PC-3 (cell line): Measurements from ENCODE around the gene ABCC8. TPM values are rescaled to one million over a fixed set of nuclear protein-coding genes. Genes with fewer than 3 reads are reported as not detected.

Experiments used
- ATAC-seq: fragments of 200-7000 bp; cut with Tn5 transposase; 2 replicates; pipeline ENCODE4 v1.9.1; 2020; ENCODE audit warnings: mild to moderate bottlenecking, moderate library complexity
- BruUV-seq: library from RNA; stranded (reverse); fragments of 400-500 nt; replicated peaks from 2 replicates; lab custom pipeline; 2021; lab: Mats Ljungman, UMichigan
- CTCF ChIA-PET: fragments of 300-600 bp; sonication (Branson Sonifier 250); formaldehyde crosslinking; loops from one replicate; lab custom pipeline; 2022; ENCODE audit warnings: antibody characterized with exemption; lab: Charles Lee
- POLR2A ChIA-PET: fragments of 300-600 bp; sonication (Branson Sonifier 250); formaldehyde crosslinking; loops from one replicate; lab custom pipeline; 2022; ENCODE audit warnings: antibody characterized with exemption; ENCODE audit not compliant: unreplicated experiment; lab: Charles Lee
- DNase-seq: peaks from one replicate; pipeline ENCODE4 v3.0.0-alpha.2; 2015
- H2AFZ ChIP-seq: fragments of 300-600 bp; sonication (generic); 2 replicates; pipeline ENCODE4 v1.6.0; 2016; ENCODE audit warnings: antibody characterized with exemption, low read length
- H3F3A ChIP-seq: fragments of 300-600 bp; sonication (generic); one replicate; pipeline ENCODE4 v1.6.0; 2017; ENCODE audit warnings: antibody characterized with exemption, low read length, control low read depth, mild to moderate bottlenecking; ENCODE audit not compliant: unreplicated experiment
- H3K27ac ChIP-seq: fragments of 300-600 bp; sonication (generic); 2 replicates; pipeline ENCODE4 v1.5.1; 2016; ENCODE audit warnings: mild to moderate bottlenecking, low read length
- H3K27me3 ChIP-seq: fragments of 300-600 bp; sonication (generic); 2 replicates; pipeline ENCODE4 v1.6.1; 2016; ENCODE audit warnings: low read length, mixed read lengths
- H3K36me3 ChIP-seq: fragments of 300-600 bp; sonication (generic); 2 replicates; pipeline ENCODE4 v1.6.1; 2016; ENCODE audit warnings: low read depth, mixed run types, low read length, mixed read lengths
- H3K4me1 ChIP-seq: fragments of 300-600 bp; sonication (generic); 2 replicates; pipeline ENCODE4 v1.5.1; 2016; ENCODE audit warnings: low read length; ENCODE audit not compliant: insufficient read depth
- H3K4me2 ChIP-seq: fragments of 300-600 bp; sonication (generic); 2 replicates; pipeline ENCODE4 v1.6.0; 2016; ENCODE audit warnings: low read length
- H3K4me3 ChIP-seq: fragments of 300-600 bp; sonication (generic); 2 replicates; pipeline ENCODE4 v1.5.1; 2016; ENCODE audit warnings: mild to moderate bottlenecking, low read length, mixed read lengths
- H3K79me2 ChIP-seq: fragments of 300-600 bp; sonication (generic); 2 replicates; pipeline ENCODE4 v1.6.1; 2017; ENCODE audit warnings: low read length, mixed read lengths
- H3K9ac ChIP-seq: fragments of 300-600 bp; sonication (generic); 2 replicates; pipeline ENCODE4 v1.6.0; 2016; ENCODE audit warnings: mild to moderate bottlenecking, low read length
- H3K9me2 ChIP-seq: fragments of 300-600 bp; sonication (generic); replicated peaks from 2 replicates; pipeline ENCODE4 v1.6.1; 2016; ENCODE audit warnings: mixed run types, low read length, mixed read lengths
- H3K9me3 ChIP-seq: fragments of 300-600 bp; sonication (generic); 2 replicates; pipeline ENCODE4 v1.6.1; 2016; ENCODE audit warnings: low read length, mixed read lengths
- H4K20me1 ChIP-seq: fragments of 300-600 bp; sonication (generic); 2 replicates; pipeline ENCODE4 v1.6.1; 2016; ENCODE audit warnings: low read length, mixed read lengths
- EZH2 ChIP-seq: fragments of 300-600 bp; sonication (generic); IDR thresholded peaks from one replicate; pipeline ENCODE4 v1.6.1; 2017; ENCODE audit warnings: antibody characterized with exemption, mild to moderate bottlenecking, low read length; ENCODE audit not compliant: unreplicated experiment
- EZH2phosphoT487 ChIP-seq: fragments of 300-600 bp; sonication (generic); IDR thresholded peaks from 2 replicates; pipeline ENCODE4 v1.6.1; 2018; ENCODE audit warnings: mild to moderate bottlenecking, antibody characterized with exemption, low read length, borderline replicate concordance
- intact Hi-C: fragments of 100-400 bp; cut with micrococcal nuclease; formaldehyde crosslinking; loops from 2 replicates; pipeline ENCODE4 v1.9.0; 2023
- total RNA-seq: library from RNA; depleted of rRNA; stranded (reverse); fragments of >200 nt; gene quantifications from 2 replicates; pipeline ENCODE4 v1.2.3, GENCODE V29; 2014
- TF ChIP-seq, protein P1 (sequence below): fragments of 300-600 bp; sonication (generic); conservative IDR thresholded peaks from 2 replicates; pipeline ENCODE4 v1.5.1; 2017; ENCODE audit warnings: antibody characterized with exemption, low read depth, mild to moderate bottlenecking, low read length

Gene ABCC8
- total RNA-seq, 1 experiment from 2014 or later = not detected

DNA sequence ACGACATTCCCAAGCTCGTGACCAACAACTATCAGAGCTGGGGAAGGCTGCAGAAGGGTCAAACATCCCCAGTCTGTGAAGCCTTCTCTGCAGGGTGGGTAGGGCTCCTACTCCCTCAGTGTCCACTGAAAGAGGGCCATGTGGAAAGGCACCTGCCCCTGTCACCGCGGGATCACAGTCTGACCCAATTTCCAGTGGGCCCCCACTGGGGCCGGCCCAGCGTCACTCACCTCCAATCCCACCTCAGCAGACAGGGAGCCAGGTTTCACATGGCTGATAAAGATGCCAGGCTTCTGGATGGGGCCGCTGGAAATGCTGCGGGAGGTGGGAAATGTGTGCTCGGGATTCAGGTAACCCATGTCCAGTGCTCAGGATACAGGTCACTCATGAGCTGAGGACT is 47.6 kb upstream of the ABCC8 start:
- ATAC-seq = no peak
- BruUV-seq = no TSS peak
- H3K27ac ChIP-seq = no peak overlapping the region
- H3K9me2 ChIP-seq = no peaks in the 10 kb centered on the region
- TF ChIP-seq EZH2 (no peak), EZH2phosphoT487 (no peak)
- TF ChIP-seq, protein P1, sequence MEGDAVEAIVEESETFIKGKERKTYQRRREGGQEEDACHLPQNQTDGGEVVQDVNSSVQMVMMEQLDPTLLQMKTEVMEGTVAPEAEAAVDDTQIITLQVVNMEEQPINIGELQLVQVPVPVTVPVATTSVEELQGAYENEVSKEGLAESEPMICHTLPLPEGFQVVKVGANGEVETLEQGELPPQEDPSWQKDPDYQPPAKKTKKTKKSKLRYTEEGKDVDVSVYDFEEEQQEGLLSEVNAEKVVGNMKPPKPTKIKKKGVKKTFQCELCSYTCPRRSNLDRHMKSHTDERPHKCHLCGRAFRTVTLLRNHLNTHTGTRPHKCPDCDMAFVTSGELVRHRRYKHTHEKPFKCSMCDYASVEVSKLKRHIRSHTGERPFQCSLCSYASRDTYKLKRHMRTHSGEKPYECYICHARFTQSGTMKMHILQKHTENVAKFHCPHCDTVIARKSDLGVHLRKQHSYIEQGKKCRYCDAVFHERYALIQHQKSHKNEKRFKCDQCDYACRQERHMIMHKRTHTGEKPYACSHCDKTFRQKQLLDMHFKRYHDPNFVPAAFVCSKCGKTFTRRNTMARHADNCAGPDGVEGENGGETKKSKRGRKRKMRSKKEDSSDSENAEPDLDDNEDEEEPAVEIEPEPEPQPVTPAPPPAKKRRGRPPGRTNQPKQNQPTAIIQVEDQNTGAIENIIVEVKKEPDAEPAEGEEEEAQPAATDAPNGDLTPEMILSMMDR = no peak
- H3K4me2 ChIP-seq = no peak overlapping the region
- ChIA-PET CTCF (no interaction called here), POLR2A (no interaction called here)
- no peaks in the 10 kb centered on the region for H4K20me1 ChIP-seq
- H3K9ac ChIP-seq = no peak overlapping the region
- H3K79me2 ChIP-seq = no peaks in the 10 kb centered on the region
- no peaks in the 10 kb centered on the region for H3K9me3 ChIP-seq
- no peaks in the 10 kb centered on the region for H3F3A ChIP-seq
- no peaks in the 10 kb centered on the region for H3K4me1 ChIP-seq
- intact Hi-C loops = no loop called here
- no peak overlapping the region for H3K4me3 ChIP-seq
- peaks cover 6% of the 10 kb centered on the region for H3K27me3 ChIP-seq
- no peaks in the 10 kb centered on the region for H3K36me3 ChIP-seq
- no peak for DNase-seq
- no peak overlapping the region for H2AFZ ChIP-seq

DNA sequence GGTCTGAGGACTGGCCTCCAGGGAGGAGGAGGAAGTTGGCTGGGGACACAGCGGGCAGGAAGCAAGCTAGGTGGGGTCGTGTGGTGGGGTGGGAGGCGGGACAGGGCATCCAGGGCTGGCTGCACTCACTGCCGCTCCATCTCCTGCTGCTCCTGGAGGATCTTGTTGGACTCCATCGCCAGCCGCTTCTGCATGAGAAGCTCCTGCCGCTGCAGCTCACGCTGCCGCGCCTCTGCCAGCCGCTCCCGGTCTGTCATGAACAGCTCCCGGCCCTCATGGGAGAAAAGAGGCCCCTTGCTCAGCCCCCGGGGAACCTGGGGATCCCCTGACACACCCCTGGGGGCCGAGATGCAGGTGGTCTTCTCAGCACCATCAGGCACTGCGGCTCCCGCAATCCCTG is 46.0 kb upstream of the ABCC8 start:
- intact Hi-C loops = no loop called here
- no TSS peak for BruUV-seq
- H3K9me3 ChIP-seq = no peaks in the 10 kb centered on the region
- H3K9ac ChIP-seq = no peak overlapping the region
- CTCF ChIA-PET = no interaction called here
- ATAC-seq (no peak), DNase-seq (no peak)
- no peak overlapping the region for H3K4me3 ChIP-seq
- POLR2A ChIA-PET = no interaction called here
- no peaks in the 10 kb centered on the region for H3K9me2 ChIP-seq
- H3K4me2 ChIP-seq = no peak overlapping the region
- no peaks in the 10 kb centered on the region for H3K79me2 ChIP-seq
- H3F3A ChIP-seq = no peaks in the 10 kb centered on the region
- TF ChIP-seq EZH2phosphoT487 = no peak
- TF ChIP-seq, protein P1 = no peak
- H2AFZ ChIP-seq = no peak overlapping the region
- no peaks in the 10 kb centered on the region for H4K20me1 ChIP-seq
- no peaks in the 10 kb centered on the region for H3K36me3 ChIP-seq
- H3K27ac ChIP-seq = no peak overlapping the region
- H3K27me3 ChIP-seq = peaks cover 8% of the 10 kb centered on the region
- H3K4me1 ChIP-seq = no peaks in the 10 kb centered on the region

DNA sequence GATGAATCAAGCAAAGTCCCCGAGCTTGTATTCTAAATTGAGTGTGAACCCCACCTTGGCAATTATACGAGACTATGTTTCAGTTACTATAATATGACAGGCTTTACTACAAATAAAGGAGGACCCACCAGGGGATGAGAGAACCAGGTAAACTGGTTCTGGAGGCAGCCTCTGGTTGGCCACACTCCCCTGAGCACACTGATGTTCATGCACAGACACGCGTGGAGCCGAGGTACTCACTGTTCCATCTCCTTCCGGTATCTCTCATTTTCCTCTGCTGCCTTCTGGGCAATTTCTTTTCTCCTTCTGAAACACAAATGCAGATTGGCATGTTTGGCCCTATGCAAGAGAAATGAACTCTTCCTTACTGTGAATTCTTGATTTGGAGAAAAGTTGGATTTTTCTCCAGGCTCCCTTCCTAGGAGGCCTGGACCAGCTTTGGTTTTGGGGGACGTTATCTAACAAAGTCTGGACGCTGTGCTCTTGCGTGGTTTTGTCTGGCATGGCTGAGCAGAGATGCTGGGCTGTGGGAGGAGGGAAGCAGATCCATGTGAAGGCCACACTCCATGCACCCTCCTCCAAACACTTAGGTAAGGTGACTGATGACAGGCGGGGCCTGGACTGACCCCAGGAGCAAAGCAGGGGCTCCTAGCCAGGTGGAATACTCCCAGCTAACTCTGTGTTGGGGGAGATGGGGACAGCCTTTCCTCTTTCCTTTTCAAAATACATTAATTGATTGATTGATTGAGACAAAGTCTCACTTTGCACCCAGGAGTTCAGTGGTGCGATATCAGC is 44.7 kb upstream of the ABCC8 start:
- Histone ChIP-seq H3F3A (no peaks in the 10 kb centered on the region), H4K20me1 (no peaks in the 10 kb centered on the region), H3K4me2 (no peak overlapping the region), H3K79me2 (no peaks in the 10 kb centered on the region), H3K36me3 (no peaks in the 10 kb centered on the region), H3K27me3 (peaks cover 21% of the 10 kb centered on the region), H3K9me3 (no peaks in the 10 kb centered on the region), H3K9me2 (no peaks in the 10 kb centered on the region), H3K27ac (no peak overlapping the region), H2AFZ (no peak overlapping the region), H3K4me1 (no peaks in the 10 kb centered on the region), H3K4me3 (no peak overlapping the region), H3K9ac (no peak overlapping the region)
- ATAC-seq (no peak), DNase-seq (no peak)
- BruUV-seq = no TSS peak
- ChIA-PET POLR2A (no interaction called here), CTCF (no interaction called here)
- TF ChIP-seq, protein P1 = no peak
- TF ChIP-seq EZH2 = no peak
- no peak for TF ChIP-seq EZH2phosphoT487
- intact Hi-C loops = no loop called here
